AG08396 (cell line): ENCODE results near the gene TDRD12.

Experiments
- DNase-seq: peaks from one replicate; pipeline ENCODE4 v3.0.0; 2012; ENCODE audit warnings: low spot score, mixed read lengths

TDRD12 gene

GRCh38 chr19:32868206-32868950, 148.8 kb downstream of the TDRD12 start:
- DNase-seq: no peak

GRCh38 chr19:32869369-32869965, 149.9 kb downstream of the TDRD12 start, which contains the start of gene SLC7A9:
Gene SLC7A9, minus strand, starts transcription at chr19:32869767. Its CDS starts 1,233 bp downstream, at chr19:32868534.
- no peak for DNase-seq

GRCh38 chr19:32869966-32870573, 150.5 kb downstream of the TDRD12 start:
- DNase-seq: no peak

- no peak for DNase-seq
These were observed 151.4 kb downstream of the TDRD12 start for GRCh38 chr19:32870981-32871451.

- no peak for DNase-seq
These were observed 152.8 kb downstream of the TDRD12 start for GRCh38 chr19:32872391-32872790.

GRCh38 chr19:32873247-32873959, 153.8 kb downstream of the TDRD12 start:
- DNase-seq: no peak

- DNase-seq: no peak
These were observed 155.0 kb downstream of the TDRD12 start for GRCh38 chr19:32874605-32875004.

- DNase-seq: no peak
These were observed 155.9 kb downstream of the TDRD12 start for GRCh38 chr19:32875428-32875827.

GRCh38 chr19:32876236-32876918, 156.8 kb downstream of the TDRD12 start:
- no peak for DNase-seq

- DNase-seq: no peak
These were observed 157.3 kb downstream of the TDRD12 start for GRCh38 chr19:32876919-32877285.
